NT2/D1 (cell line): Measurements from ENCODE around the gene SEC22A.

ENCODE experiments used
- SUZ12 ChIP-seq: IDR thresholded peaks from 2 replicates; pipeline ENCODE4 v1.6.1; 2011; ENCODE audit not compliant: insufficient read length, insufficient read depth; ENCODE audit errors: extremely low read depth
- ZNF274 ChIP-seq: IDR thresholded peaks from 2 replicates; pipeline ENCODE4 v1.6.1; 2011; ENCODE audit warnings: mild to moderate bottlenecking, low read depth, low read length

GRCh38 chr3:123311201-123311600 lies 109.5 kb downstream of the SEC22A start:
- TF ChIP-seq ZNF274 (no peak), SUZ12 (no peak)
